Limb (tissue), 2 donors: ENCODE data around the gene KRTAP4-3.
"Not testable (repeated sequence)": the region's sequence is repeated elsewhere in the genome, so short reads cannot be mapped to it uniquely, and the experiment has no call there.

ENCODE experiments used
- DNase-seq, 2 donors: peaks; one replicate each; pipeline ENCODE4 v3.0.0-alpha.2; 2016; ENCODE audit errors: extremely low spot score in 2 of 2

The KRTAP4-3 gene

GRCh38 chr17:41119696-41120690, 48.0 kb downstream of the KRTAP4-3 start:
- DNase-seq, result not testable (repeated sequence)

DNA sequence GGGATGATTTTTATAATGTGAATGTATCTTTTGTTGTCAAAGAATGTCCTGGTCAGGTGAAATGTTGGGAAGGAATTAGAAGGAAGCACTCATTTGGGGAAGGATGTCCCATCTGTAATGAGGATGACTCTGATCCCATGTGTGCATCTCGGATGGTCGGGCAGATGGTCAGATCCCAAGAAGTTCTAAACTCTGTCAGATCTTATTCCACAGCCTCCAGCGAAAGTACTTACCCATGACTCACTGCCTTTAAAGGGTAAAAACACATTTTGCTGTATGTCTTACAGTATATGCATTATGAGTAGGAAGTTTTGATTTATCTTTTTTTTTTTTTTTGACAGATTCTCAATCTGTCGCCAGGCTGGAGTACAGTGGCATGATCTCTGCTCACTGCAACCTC, 49.3 kb downstream of the KRTAP4-3 start:
- DNase-seq, result no peak

DNA sequence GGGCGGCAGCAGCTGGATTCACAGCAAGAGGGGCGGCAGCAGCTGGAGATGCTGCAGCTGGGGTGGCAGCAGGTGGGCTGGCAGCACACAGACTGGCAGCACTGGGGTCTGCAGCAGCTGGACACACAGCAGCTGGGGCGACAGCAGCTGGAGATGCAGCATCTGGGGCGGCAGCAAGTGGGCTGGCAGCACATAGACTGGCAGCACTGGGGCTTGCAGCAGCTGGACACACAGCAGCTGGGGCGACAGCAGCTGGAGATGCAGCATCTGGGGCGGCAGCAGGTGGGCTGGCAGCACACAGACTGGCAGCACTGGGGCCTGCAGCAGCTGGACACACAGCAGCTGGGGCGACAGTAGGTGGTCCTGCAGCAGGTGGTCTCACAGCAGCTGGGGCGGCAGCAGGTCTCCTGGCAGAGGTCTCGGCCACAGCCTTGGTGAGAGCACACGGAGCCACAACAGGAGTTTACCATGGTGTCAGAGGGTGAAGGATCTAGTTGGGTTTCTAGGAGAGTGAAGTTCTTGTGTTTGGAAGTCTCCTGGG, 50.1 kb downstream of the KRTAP4-3 start, which contains the start of gene KRTAP4-11:
Gene KRTAP4-11, minus strand, starts transcription at position 528 of the 541 bp plus-strand sequence. Its CDS starts 58 bp downstream, at position 470.
- not testable (repeated sequence) for DNase-seq
